Loucy (cell line): Measurements from ENCODE around the gene CAMK2G.

ENCODE experiments used
- CTCF ChIP-seq: fragments of 200-600 bp; sonication (generic); conservative IDR thresholded peaks from 2 replicates; pipeline ENCODE4 v1.5.1; 2014; ENCODE audit warnings: mild to moderate bottlenecking, antibody characterized with exemption, low read length
- EZH2phosphoT487 ChIP-seq: fragments of 200-600 bp; IDR thresholded peaks from 2 replicates; pipeline ENCODE4 v1.6.1; 2018; ENCODE audit warnings: antibody characterized with exemption, mild to moderate bottlenecking, moderate library complexity, borderline replicate concordance

DNA sequence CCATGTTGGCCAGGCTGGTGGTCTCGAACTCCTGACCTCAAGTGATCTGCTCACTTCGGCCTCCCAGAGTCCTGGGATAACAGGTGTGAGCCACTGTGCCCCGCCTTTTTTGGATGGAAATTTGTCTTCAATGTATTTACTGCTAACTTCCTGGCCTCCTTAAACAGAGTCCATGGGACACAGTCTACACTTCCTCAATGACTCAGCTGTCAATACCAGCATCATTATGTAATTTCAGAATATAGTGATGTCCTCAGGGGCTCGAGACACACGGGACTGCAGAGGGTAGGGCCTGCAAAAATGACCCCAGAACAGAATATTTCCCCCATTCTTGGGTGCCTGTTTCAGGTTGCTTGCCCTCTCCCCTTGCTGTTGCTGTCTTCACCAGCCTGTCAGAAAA, 31.1 kb downstream of the CAMK2G start:
- TF ChIP-seq CTCF, result no peak
- no peak for TF ChIP-seq EZH2phosphoT487
